Endometrial microvascular endothelial cells (primary cell): ENCODE results near the gene LTBP3. TPM values are rescaled to one million over a fixed set of nuclear protein-coding genes. Genes with fewer than 3 reads are reported as not detected.
"Not testable (repeated sequence)": the region's sequence is repeated elsewhere in the genome, so short reads cannot be mapped to it uniquely, and the experiment has no call there.

ENCODE experiments used
- in situ Hi-C: cut with HindIII; loops from 2 replicates; pipeline ENCODE4 v1.10.0; 2017; ENCODE audit warnings: low sequenced_read_pairs, low pct_unique_long_range_greater_than_20kb; ENCODE audit errors: inconsistent ontology term
- total RNA-seq: library from RNA; depleted of rRNA; stranded (reverse); fragments of >200 nt; gene quantifications from one replicate; pipeline ENCODE4 v1.2.3, GENCODE V29; 2015; ENCODE audit errors: inconsistent ontology term

Gene LTBP3
- total RNA-seq, 1 donor from 2014 or later = 42.3 TPM

DNA sequence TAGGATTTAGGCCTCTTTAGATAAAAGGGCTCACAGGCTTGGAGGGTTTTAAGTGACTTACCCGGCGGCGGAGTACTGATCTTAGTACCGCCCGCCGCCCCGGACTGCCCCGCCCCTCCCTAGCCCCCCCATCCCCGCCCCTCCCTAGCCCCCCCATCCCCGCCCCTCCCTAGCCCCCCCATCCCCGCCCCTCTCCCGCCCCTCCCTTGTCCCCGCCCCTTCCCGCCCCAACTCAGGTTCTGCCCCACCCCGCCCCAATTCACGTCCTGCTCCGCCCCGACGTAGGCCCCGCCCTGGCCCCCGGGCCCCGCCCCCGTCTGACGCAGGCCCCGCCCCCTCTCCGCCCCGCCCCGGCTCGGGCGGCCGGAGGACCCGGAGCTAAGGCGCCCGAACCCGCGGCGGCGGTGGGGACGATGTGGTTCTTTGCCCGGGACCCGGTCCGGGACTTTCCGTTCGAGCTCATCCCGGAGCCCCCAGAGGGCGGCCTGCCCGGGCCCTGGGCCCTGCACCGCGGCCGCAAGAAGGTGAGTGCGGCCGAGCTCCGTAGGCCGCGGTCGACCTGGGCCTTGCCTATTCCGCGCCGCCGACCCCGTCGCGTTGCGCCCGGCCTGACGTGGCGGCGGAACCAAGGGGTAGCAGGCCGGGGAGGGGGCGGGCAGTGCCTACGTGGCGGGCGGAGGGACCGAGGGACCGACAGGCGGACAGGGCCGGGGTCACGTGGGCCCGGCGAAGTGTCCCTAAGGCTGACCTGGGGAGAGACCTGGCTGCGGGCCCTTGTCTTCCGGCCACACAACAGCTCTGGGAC is 33.2 kb downstream of the LTBP3 start, which contains the start of gene SCYL1:
TSS of gene SCYL1 (plus strand) at position 343 of the 805 bp plus-strand sequence. CDS start at position 414, 71 bp downstream.
- in situ Hi-C loops = no loop called here

DNA sequence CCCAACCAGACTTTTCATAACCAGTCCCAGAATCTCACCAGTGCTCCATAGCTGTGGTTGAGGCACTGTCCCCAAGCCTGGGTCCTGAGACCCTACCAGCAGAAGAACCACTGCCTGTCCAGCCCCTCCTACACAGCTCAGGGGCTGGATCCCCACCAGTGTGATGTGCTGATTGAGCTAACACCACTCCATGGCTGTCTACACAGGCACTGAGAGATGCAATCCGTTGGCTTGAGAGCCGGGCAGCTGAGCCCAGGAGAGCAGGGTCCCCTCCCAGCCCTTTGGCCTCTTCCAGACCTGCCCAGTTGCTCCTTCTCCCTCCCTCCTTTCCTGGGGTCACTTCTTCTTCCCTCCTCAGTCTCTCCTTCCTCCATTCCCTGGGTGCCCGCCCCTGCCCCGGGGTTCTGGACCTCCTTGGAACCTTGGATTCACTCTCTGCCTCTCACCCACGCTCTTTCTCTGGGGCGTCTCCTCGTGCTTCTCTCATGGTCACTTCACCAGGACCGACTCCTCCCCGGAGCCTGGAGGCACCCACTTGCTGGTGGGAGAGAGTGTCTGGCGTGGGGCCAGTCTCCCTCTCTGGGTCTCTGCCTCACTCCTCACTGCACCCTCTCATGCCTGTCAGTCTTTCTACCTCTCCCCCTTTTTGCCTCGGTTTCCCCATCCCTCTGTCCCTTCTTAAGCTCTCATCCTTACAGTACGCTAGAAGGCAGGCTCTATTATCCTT is 34.0 kb downstream of the LTBP3 start:
- in situ Hi-C loops = no loop called here

DNA sequence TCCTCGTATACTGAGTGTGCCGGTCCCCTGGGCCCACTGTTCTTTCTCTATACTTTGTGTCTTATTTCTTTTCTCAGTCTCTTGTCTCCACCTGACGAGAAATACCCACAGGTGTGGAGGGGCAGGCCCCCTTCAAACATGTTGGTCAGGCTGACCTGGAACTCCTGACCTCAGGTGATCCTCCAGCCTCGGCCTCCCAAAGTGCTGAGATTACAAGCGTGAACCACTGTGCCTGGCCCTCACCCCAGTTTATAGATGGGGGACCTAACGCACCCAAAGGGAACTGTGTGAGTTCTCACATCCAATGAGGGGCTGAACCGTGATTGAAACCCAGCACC is 34.6 kb downstream of the LTBP3 start:
- in situ Hi-C loops = not testable (repeated sequence)

DNA sequence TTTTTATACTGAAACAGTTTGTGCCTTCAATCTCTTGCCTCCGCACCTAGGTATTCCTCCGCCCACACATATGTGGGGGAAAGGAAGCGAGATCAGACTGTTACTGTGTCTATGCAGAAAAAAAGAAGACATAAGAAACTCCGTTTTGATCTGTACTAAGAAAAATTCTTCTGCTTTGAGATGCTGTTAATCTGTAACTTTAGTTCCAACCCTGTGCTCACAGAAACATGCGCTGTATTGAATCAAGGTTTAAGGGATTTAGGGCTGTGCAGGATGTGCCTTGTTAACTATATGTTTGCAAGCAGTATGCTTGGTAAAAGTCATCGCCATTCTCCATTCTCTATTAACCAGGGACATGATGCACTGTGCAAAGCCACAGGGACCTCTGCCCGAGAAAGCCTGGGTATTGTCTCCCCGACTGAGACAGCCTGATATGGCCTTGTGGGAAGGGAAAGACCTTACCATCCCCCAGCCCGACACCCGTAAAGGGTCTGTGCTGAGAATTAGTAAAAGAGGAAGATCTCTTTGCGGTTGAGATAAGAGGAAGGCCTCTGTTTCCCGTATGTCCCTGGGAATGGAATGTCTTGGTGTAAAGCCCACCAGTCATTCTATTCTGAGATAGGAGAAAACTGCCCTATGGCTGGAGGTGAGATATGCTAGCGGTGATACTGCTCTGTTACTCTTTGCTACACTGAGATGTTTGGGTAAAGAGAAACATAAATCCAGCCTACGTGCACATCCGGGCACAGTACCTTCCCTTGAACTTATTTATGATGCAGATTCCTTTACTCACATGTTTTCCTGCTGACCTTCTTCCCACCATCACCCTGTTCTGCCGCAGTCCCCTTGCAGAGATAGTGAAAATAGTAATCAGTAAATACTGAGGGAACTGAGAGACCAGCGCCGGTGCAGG is 35.2 kb downstream of the LTBP3 start:
- in situ Hi-C loops = not testable (repeated sequence)

DNA sequence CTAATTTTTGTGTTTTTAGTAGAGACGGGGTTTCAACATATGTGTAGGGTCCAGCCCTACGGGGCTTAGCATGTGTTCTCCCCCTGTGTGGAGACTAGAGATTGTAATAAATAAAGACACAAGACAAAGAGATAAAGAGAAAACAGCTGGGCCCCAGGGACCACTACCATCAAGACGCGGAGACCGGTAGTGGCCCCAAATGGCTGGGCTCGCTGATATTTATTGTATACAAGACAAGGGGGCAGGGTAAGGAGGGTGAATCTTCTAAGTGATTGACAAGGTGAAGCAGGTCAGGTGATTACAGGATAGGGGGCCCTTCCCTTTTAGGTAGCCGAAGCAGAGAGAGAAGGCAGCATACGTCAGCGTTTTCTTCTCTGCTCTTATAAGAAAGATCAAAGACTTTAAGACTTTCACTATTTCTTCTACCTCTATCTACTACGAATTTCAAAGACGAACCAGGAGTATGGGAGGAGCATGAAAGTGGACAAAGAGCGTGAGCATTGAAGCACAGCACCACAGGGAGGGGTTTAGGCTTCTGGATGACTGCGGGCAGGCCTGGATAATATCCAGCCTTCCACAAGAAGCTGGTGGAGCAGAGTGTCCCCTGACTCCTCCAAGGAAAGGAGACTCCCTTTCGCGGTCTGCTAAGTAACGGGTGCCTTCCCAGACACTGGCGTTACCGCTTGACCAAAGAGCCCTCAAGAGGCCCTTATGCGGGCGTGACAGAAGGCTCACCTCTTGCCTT is 36.2 kb downstream of the LTBP3 start:
- in situ Hi-C loops = not testable (repeated sequence)

DNA sequence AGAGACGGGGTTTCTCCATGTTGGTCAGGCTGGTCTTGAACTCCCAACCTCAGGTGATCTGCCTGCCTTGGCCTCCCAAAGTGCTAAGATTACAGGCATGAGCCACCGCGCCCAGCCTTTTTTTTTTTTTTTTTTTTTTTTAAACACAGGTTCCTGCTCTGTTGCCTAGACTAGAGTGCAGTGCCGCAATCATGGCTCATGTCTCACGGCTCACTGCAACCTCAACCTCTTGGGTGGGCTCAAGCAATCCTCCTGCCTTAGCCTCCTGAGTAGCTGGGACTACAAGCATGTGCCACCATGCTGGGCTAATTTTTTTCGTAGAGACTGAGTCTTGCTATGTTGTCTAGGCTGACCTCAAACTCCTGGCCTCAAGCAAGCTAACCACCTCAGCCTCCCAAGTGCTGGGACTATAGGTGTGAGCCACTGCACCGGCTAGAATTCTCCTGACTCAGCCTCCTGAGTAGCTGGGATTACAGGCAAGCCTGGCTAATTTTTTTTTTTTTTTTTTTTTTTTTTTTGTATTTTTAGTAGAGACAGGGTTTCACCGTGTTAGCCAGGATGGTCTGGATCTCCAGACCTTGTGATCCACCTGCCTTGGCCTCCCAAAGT is 39.1 kb downstream of the LTBP3 start:
- in situ Hi-C loops = not testable (repeated sequence)

DNA sequence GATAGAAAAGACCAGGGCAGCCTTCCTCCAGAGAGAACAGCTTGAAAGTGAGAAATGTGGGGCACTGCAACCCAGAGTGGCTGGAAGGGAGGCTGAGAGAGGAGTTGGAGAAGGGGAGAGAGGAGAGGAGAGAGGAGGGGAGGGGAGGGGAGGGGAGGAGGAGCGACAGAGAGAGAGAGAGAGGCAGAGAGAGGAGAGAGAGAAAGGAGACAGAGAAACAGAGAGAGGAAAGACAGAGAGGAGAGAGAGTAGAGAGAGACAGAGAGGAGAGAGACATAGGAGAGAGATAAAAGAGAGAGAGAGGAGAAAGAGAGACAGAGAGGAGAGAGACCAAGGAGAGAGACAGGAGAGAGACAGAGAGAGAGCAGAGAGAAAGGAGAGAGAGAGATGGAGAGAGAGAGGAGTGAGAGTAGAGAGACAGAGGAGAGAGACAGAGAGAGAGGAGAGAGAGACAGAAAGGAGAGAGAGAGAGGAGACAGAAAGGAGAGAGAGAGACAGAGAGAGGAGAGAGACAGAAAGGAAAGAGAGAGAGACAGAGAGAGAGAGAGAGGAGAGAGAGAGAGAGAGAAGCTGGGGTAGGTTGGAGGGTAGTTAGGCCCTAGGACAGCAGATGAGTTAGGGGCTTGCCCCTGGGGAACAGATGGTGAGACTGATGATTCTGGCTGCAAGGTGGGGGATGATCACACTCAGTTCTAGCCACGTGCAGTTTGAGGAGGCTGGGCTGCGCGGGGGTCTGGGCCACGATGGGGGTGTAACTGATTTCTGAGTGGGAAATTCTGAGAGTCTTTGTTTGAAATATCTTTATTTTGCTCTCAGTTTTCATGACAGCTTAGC is 41.8 kb downstream of the LTBP3 start:
- in situ Hi-C loops = no loop called here

DNA sequence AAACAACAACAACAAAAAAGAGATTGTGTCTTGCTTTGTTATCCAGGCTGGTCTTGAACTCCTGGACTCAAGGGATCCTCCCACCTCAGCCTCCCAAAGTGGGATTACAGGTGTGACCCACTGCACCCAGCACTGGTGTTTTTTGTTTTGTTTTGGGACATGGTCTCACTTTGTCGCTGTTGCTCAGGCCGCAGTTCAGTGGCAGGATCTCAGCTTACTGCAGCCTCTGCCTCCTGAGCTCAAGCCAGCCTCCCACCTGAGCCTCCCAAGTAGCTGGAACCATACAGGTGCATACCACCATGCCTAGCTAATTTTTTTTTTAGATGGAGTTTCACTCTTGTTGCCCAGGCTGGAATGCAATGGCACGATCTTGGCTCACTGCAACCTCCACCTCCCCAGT is 45.8 kb downstream of the LTBP3 start:
- in situ Hi-C loops = not testable (repeated sequence)

DNA sequence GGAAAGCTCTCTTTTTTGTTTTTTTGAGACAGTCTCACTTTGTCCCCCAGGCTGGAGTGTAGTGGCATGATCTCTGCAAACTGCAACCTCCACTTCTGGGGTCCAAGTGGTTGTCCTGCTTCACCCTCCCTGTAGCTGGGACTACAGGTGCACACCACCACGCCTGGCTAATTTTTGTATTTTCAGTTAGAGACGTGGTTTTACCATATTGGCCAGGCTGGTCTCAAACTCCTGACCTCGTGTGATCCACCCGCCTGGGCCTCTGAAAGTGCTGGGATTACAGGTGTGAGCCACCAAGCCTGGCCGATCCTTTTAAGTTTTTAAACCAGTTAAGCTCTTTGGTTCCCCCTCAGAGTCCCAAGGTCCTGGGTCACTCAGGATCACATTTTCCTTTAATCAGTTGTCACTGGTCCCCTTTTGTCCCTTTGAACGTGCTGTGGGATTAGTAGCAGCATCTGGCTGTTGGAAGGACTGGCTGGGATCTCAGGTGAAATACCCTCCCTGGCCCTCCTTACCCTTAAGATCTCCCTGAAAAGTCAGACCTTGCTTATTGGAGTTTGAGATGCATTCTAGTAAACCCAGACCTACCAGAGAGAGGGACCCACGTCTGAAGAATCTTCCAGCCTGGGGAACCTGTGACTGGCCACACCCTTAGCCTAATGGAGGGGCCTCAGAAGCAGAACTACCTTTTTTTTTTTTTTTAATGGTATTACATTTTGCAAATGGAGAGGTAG is 51.2 kb downstream of the LTBP3 start:
- in situ Hi-C loops = no loop called here

DNA sequence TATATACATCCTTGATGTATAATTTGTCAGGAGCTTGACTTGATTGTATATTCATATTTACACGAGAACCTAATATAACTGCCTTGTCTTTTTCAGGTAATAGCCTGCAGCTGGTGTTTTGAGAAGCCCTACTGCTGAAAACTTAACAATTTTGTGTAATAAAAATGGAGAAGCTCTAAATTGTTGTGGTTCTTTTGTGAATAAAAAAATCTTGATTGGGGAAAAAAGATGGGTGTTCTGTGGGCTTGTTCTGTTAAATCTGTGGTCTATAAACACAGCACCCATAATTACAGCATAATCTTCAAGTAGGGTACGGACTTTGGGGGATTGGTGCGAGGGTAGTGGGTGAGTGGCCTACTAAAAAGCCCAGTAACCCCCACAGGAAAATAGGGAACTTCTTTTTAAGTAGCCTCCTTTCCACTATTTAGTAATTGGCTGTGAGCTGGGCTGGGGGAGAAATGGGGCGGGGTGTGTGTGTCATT is 51.8 kb downstream of the LTBP3 start:
- in situ Hi-C loops = no loop called here

DNA sequence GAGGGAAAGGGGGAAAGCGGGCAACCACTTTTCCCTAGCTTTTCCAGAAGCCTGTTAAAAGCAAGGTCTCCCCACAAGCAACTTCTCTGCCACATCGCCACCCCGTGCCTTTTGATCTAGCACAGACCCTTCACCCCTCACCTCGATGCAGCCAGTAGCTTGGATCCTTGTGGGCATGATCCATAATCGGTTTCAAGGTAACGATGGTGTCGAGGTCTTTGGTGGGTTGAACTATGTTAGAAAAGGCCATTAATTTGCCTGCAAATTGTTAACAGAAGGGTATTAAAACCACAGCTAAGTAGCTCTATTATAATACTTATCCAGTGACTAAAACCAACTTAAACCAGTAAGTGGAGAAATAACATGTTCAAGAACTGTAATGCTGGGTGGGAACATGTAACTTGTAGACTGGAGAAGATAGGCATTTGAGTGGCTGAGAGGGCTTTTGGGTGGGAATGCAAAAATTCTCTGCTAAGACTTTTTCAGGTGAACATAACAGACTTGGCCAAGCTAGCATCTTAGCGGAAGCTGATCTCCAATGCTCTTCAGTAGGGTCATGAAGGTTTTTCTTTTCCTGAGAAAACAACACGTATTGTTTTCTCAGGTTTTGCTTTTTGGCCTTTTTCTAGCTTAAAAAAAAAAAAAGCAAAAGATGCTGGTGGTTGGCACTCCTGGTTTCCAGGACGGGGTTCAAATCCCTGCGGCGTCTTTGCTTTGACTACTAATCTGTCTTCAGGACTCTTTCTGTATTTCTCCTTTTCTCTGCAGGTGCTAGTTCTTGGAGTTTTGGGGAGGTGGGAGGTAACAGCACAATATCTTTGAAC is 52.5 kb downstream of the LTBP3 start:
- in situ Hi-C loops = no loop called here

DNA sequence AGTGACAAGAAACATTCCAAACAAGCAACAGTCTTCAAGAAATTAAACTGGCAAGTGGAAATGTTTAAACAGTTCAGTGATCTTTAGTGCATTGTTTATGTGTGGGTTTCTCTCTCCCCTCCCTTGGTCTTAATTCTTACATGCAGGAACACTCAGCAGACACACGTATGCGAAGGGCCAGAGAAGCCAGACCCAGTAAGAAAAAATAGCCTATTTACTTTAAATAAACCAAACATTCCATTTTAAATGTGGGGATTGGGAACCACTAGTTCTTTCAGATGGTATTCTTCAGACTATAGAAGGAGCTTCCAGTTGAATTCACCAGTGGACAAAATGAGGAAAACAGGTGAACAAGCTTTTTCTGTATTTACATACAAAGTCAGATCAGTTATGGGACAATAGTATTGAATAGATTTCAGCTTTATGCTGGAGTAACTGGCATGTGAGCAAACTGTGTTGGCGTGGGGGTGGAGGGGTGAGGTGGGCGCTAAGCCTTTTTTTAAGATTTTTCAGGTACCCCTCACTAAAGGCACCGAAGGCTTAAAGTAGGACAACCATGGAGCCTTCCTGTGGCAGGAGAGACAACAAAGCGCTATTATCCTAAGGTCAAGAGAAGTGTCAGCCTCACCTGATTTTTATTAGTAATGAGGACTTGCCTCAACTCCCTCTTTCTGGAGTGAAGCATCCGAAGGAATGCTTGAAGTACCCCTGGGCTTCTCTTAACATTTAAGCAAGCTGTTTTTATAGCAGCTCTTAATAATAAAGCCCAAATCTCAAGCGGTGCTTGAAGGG is 53.3 kb downstream of the LTBP3 start:
- in situ Hi-C loops = no loop called here

DNA sequence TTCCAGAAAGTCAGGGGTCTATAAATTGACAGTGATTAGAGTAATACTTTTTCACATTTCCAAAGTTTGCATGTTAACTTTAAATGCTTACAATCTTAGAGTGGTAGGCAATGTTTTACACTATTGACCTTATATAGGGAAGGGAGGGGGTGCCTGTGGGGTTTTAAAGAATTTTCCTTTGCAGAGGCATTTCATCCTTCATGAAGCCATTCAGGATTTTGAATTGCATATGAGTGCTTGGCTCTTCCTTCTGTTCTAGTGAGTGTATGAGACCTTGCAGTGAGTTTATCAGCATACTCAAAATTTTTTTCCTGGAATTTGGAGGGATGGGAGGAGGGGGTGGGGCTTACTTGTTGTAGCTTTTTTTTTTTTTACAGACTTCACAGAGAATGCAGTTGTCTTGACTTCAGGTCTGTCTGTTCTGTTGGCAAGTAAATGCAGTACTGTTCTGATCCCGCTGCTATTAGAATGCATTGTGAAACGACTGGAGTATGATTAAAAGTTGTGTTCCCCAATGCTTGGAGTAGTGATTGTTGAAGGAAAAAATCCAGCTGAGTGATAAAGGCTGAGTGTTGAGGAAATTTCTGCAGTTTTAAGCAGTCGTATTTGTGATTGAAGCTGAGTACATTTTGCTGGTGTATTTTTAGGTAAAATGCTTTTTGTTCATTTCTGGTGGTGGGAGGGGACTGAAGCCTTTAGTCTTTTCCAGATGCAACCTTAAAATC is 54.0 kb downstream of the LTBP3 start:
- in situ Hi-C loops = no loop called here

DNA sequence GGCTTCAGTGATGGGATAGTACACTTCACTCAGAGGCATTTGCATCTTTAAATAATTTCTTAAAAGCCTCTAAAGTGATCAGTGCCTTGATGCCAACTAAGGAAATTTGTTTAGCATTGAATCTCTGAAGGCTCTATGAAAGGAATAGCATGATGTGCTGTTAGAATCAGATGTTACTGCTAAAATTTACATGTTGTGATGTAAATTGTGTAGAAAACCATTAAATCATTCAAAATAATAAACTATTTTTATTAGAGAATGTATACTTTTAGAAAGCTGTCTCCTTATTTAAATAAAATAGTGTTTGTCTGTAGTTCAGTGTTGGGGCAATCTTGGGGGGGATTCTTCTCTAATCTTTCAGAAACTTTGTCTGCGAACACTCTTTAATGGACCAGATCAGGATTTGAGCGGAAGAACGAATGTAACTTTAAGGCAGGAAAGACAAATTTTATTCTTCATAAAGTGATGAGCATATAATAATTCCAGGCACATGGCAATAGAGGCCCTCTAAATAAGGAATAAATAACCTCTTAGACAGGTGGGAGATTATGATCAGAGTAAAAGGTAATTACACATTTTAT is 54.7 kb downstream of the LTBP3 start:
- in situ Hi-C loops = no loop called here
